ENCODE data around the gene RP2.

DNA sequence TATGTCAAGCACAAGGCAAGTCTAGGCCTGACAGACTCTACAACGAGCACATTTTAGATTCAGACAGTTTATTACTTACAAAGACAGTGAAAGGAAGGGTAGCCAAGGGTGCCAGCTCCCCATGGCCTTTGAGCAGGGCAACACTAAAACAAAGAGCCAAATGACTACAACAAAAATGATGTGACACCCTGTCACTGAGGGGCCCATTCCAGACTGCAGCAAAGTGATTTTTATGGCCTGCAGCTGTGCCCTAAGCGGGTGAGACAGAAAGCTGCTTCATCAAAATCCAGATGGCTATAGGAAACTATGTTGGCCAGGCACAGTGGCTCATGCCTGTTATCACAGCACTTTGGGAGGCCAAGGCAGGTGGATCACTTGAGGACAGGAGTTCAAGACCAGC is 13.4 kb upstream of the RP2 start:
- TF ChIP-seq CTCF (conservative IDR thresholded peaks at IDR 0.05 in 1 of 2, IDR thresholded peaks at IDR 0.05 in 1 of 2; ENCODE audit: extremely low read depth in 1 of 2, insufficient read depth in 1 of 2, low read depth in 1 of 2, low read length in 2 of 2) (no peak), EZH2 (IDR thresholded peaks at IDR 0.05; ENCODE audit: borderline replicate concordance, low read length) (no peak)
